ENCODE measurements around the gene KSR2.

DNA sequence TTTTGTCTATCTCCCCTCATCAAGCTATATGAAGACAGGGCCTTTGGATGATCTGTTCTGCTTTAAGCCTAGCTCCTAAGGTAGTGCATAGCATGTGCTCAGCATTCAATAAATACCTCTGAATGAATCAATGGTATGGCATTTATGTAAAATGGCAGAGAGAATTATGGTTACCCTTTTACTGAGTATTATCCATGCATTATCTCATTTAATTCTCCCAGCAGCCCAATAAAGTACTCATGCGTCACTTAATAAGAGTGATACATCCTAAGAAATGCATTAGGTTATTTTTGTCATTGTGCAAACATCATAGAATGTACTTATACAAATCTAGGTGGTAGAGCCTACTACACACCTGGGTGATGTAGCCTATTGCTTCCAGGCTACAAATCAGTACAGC is 269.7 kb downstream of the KSR2 start:
- TF ChIP-seq EZH2 (IDR thresholded peaks at IDR 0.05) (no peak), POLR2AphosphoS5 (IDR thresholded peaks at IDR 0.05; ENCODE audit: borderline replicate concordance, low read depth, low read length) (no peak)

Measured in SK-N-MC (cell line).